ENCODE results near the gene ZFP69B. TPM values are rescaled to one million over a fixed set of nuclear protein-coding genes. Genes with fewer than 3 reads are reported as not detected.

ZFP69B gene
- total and polyA plus RNA-seq, 10 of the 15 experiments (the other 5 are each of a cell fraction or from before 2014, with no cell fraction given): 1.3 to 5.7 (median 3.4) TPM

DNA sequence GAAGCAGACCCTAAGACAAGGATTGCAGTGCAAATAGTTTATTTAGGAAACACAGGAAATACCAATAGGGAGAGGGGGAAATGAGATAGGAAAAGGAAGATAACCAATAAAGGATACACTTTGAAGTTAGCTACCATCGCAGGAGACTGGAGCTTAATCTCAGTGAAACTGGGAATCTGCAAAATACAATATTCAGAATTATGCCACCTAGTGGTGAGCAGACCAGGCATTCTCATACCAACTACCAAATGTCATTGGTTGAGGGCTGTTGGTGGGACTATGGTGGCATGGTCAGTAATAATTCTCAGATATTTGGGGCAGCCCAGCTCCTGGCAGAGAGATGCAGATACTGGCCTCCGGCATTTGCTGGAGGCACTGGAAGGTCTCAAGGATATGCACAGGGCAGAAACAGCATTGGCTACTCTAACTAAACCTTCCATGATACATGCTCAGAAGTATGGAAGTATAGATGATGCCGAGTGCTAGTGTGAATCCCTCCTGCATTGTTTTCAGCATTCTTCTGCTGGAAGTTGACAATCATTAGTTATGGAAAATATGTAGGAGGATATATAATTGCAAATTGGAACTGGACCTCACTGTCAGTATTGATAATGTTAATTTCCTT, 11.8 kb upstream of the ZFP69B start (continued):
- no peak for TF ChIP-seq NFYB (IDR thresholded peaks at IDR 0.05; ENCODE audit: insufficient read depth, low read depth, low read length)
- TF ChIP-seq SMAD5 (IDR thresholded peaks at IDR 0.05; ENCODE audit: low read depth): no peak

DNA sequence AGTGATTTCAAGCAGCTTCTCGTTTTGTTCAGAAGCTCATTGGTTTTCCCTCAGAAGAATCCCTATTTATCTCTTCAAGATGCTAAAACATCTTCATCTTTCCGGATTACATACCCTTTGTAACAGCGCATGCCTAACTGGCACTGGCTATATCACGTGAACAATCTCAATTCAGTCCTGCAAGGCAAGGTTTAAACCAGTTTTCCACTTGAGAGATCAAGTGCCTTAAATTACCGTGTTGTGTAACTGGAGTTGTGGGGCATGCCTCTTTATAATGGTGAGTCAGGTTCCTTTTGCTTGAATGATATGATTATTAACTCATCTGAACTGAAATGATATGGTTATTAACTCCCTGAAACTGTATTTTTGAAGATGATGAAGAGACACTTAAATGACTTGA, 11.0 kb upstream of the ZFP69B start:
- DNase-seq (ENCODE audit: low read depth, low spot score) (no peak), FAIRE-seq (no peak), ATAC-seq (no peak)
- WGBS (ENCODE audit: insufficient coverage, insufficient replicate concordance, low lambda C conversion rate, missing lambda C conversion rate): 88% methylated on average over 5 of the region's 5 CpGs
- ChIA-PET RAD21 (ENCODE audit: unreplicated experiment) (no interaction called here), CTCF (interaction anchor here (0.7 to 3.5 kb wide), 15 partner anchors 10 to 362 kb away, joined by 3 to 40 read pairs (median 8); partner anchors contain the start of gene ZFP69B), POLR2A (interaction anchor here (1.0 kb wide), 1 partner anchor 29 kb away, joined by 3 read pairs; no protein-coding TSS in a partner anchor), SMC1A (ENCODE audit: uncharacterized antibody, unreplicated experiment) (interaction anchor here (0.8 to 2.7 kb wide), 4 partner anchors 11 to 337 kb away, joined by 3 to 12 read pairs (median 4); partner anchors contain the start of gene ZFP69B)
- H3K9ac ChIP-seq (ENCODE audit: control insufficient read depth, insufficient read depth, low read length): no peak overlapping the region
- H3K4me3 ChIP-seq: no peak overlapping the region
- TF ChIP-seq KAT2A (conservative IDR thresholded peaks at IDR 0.05; ENCODE audit: control insufficient read depth, low read depth, low read length): no peak
- no peak for TF ChIP-seq PML (IDR thresholded peaks at IDR 0.05; ENCODE audit: low read length)
- no peak for TF ChIP-seq SP1 (IDR thresholded peaks at IDR 0.05; ENCODE audit: low read depth, low read length)
- no peak for TF ChIP-seq SMC3 (IDR thresholded peaks at IDR 0.05; ENCODE audit: borderline replicate concordance, low read length)
- TF ChIP-seq SMARCA5 (IDR thresholded peaks at IDR 0.05): no peak
- TF ChIP-seq, protein P1, sequence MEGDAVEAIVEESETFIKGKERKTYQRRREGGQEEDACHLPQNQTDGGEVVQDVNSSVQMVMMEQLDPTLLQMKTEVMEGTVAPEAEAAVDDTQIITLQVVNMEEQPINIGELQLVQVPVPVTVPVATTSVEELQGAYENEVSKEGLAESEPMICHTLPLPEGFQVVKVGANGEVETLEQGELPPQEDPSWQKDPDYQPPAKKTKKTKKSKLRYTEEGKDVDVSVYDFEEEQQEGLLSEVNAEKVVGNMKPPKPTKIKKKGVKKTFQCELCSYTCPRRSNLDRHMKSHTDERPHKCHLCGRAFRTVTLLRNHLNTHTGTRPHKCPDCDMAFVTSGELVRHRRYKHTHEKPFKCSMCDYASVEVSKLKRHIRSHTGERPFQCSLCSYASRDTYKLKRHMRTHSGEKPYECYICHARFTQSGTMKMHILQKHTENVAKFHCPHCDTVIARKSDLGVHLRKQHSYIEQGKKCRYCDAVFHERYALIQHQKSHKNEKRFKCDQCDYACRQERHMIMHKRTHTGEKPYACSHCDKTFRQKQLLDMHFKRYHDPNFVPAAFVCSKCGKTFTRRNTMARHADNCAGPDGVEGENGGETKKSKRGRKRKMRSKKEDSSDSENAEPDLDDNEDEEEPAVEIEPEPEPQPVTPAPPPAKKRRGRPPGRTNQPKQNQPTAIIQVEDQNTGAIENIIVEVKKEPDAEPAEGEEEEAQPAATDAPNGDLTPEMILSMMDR (IDR thresholded peaks at IDR 0.05 in 2 of 3, conservative IDR thresholded peaks at IDR 0.05 in 1 of 3; ENCODE audit: control insufficient read depth in 2 of 3, extremely low read depth in 1 of 3, insufficient read depth in 1 of 3, low read depth in 3 of 3, low read length in 3 of 3): no peak
- TF ChIP-seq NFYB (IDR thresholded peaks at IDR 0.05; ENCODE audit: insufficient read depth, low read depth, low read length): no peak
- TF ChIP-seq BMI1 (IDR thresholded peaks at IDR 0.05; ENCODE audit: borderline replicate concordance): no peak
- TF ChIP-seq, protein P2, sequence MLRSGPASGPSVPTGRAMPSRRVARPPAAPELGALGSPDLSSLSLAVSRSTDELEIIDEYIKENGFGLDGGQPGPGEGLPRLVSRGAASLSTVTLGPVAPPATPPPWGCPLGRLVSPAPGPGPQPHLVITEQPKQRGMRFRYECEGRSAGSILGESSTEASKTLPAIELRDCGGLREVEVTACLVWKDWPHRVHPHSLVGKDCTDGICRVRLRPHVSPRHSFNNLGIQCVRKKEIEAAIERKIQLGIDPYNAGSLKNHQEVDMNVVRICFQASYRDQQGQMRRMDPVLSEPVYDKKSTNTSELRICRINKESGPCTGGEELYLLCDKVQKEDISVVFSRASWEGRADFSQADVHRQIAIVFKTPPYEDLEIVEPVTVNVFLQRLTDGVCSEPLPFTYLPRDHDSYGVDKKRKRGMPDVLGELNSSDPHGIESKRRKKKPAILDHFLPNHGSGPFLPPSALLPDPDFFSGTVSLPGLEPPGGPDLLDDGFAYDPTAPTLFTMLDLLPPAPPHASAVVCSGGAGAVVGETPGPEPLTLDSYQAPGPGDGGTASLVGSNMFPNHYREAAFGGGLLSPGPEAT (IDR thresholded peaks at IDR 0.05; ENCODE audit: low read depth): no peak
- no peaks in the 10 kb centered on the region for H4K20me1 ChIP-seq (ENCODE audit: control insufficient read depth, insufficient read depth)
- no peaks in the 10 kb centered on the region for H3K36me3 ChIP-seq (ENCODE audit: control insufficient read depth in 2 of 2, insufficient read depth in 2 of 2, low read length in 1 of 2)
- no peaks in the 10 kb centered on the region for H3K79me2 ChIP-seq (ENCODE audit: control insufficient read depth, insufficient read depth, low read length)
- no peaks in the 10 kb centered on the region for H3K4me1 ChIP-seq (ENCODE audit: control insufficient read depth, insufficient read depth, low read length)
- intact Hi-C loops (cut with micrococcal nuclease; ENCODE audit: unreplicated experiment) (no loop called here), in situ Hi-C loops (cut with MboI) (no loop called here)
- BruUV-seq (replicated peaks): no TSS peak
- H3K4me2 ChIP-seq (ENCODE audit: control insufficient read depth, insufficient read depth): no peak overlapping the region
- no peaks in the 10 kb centered on the region; the same call in 1 of the 3 replicates for H3K9me3 ChIP-seq (replicated peaks; ENCODE audit: control insufficient read depth, insufficient read depth, low read length)
- H2AFZ ChIP-seq (ENCODE audit: control insufficient read depth, low read depth, low read length): no peak overlapping the region
- H3K27me3 ChIP-seq (replicated peaks in 1 of 2; ENCODE audit: control insufficient read depth in 2 of 2, insufficient read depth in 2 of 2, low read length in 1 of 2): no peaks in the 10 kb centered on the region
- H3K27ac ChIP-seq (ENCODE audit: control insufficient read depth, insufficient read depth): no peak overlapping the region

Data from GM12878 (cell line).